Adipocyte (in vitro differentiated cells): ENCODE data around the gene AMN.

Experiments used
- DNase-seq: peaks from one replicate; pipeline ENCODE4 v3.0.0-alpha.2; 2015; ENCODE audit warnings: low read depth
- H3K27me3 ChIP-seq: replicated peaks from 2 replicates; pipeline ENCODE4 v1.7.0; 2013; ENCODE audit warnings: mild to moderate bottlenecking, low read length, moderate library complexity; ENCODE audit not compliant: control insufficient read depth, insufficient read depth
- H3K36me3 ChIP-seq: 2 replicates; pipeline ENCODE4 v1.7.0; 2013; ENCODE audit warnings: low read length, mild to moderate bottlenecking, moderate library complexity; ENCODE audit not compliant: control insufficient read depth, insufficient read depth, severe bottlenecking
- H3K4me1 ChIP-seq: 2 replicates; pipeline ENCODE4 v1.7.0; 2013; ENCODE audit warnings: mild to moderate bottlenecking, low read length, moderate library complexity; ENCODE audit not compliant: control insufficient read depth, insufficient read depth
- H3K4me3 ChIP-seq: 2 replicates; pipeline ENCODE4 v1.7.0; 2013; ENCODE audit warnings: mild to moderate bottlenecking, low read length, moderate library complexity
- H3K9ac ChIP-seq: 2 replicates; pipeline ENCODE4 v1.7.0; 2013; ENCODE audit warnings: mild to moderate bottlenecking, low read length, moderate library complexity
- H3K9me3 ChIP-seq: 2 replicates; pipeline ENCODE4 v1.7.0; 2013; ENCODE audit warnings: mild to moderate bottlenecking, low read length, moderate library complexity; ENCODE audit not compliant: control insufficient read depth

Gene AMN

DNA sequence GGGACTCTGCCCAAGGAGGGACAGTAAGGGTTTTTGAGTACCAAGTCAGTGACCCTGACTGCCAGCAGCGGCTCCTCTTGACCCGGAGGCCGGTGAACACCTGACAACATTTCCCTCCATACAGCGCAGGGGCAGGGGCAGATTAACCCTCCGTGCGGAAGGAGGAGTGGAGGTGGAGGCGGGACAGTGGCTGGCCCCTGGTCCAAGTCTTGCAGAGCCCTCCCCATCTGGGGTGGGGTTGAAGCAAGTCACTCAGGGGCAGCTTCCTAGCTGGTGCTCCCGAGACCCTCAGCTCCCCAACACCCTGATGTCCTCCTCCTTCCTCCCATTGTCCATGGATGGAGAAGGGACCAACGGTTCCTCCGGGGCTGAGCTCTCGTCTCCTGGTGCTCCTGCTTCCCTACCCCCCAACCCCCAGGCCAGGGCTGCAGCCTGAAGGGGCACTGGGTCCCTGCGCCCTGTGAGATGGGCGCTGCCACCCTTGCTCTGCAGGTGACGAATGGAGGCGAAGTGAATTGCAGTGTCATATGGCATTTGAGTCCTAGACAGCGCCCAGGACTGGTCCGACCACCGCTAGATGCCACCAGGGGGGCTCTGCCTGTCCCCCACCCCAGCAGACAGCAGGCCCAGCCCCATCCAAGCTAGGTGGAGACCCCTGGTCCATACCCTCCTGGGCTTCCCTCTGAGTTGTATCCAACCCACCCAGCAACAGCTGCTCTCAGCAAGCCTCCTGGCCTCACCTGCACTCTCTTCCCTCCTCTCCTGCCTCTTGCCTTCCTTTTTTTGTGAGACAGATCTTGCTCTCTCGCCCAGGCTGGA, 7.0 kb upstream of the AMN start:
- no peak overlapping the region for H3K9ac ChIP-seq
- H3K4me1 ChIP-seq: no peaks in the 10 kb centered on the region
- DNase-seq: no peak
- no peaks in the 10 kb centered on the region for H3K36me3 ChIP-seq
- H3K4me3 ChIP-seq: no peak overlapping the region
- H3K27me3 ChIP-seq: no peaks in the 10 kb centered on the region
- no peaks in the 10 kb centered on the region for H3K9me3 ChIP-seq

DNA sequence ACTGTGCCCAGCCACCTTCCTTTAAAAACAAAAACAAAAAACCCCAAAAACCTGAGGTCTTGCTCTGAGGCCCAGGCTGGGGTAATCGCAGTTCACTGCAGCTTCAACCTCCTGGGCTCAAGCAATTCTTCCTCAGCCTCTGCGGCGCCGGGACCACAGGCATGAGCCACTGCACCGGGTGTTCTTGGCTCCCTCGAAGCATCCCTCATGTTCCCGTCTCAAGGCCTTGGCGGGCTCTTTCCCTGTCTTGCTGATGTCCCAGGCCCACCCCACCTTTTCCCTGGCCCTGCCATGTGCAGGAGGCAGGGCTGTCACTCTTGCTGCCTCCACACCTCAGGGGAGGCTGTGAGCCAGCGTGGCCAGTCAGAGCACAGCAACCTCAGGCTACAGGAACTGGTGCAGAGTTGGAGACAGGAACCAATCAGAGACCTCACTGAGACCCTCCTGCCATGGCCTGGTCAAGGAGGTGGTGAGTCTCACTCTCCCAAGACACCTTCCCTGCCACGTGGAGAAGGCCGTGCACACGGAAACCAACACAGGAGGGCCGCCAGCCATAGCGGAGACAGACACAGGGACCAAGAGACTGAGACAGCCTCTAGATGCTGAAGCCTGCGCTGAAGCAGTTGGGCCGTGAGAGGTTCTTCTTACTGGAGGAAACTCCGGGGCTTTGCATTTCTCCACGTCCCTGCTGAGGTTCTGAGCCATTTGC, 6.0 kb upstream of the AMN start:
- Histone ChIP-seq H3K9ac (no peak overlapping the region), H3K9me3 (no peaks in the 10 kb centered on the region), H3K4me3 (no peak overlapping the region), H3K27me3 (no peaks in the 10 kb centered on the region), H3K4me1 (no peaks in the 10 kb centered on the region), H3K36me3 (no peaks in the 10 kb centered on the region)
- DNase-seq: no peak

DNA sequence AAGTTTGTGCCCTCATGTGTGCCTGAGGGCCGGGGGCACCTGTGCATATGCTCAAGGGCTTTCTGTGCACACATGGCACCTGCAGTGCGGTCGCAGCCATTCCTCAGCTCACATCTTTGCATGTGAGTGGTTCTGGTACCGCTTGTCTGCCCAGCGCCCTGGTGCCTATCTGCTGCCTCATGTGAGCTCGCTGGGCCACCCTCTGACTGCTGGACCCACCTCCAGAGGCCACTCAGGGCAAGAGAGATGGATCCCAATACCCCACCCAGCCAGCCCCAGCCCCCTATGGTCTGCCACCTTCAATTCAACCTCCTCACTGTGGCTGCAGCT, 5.4 kb upstream of the AMN start:
- no peak for DNase-seq
- H3K4me3 ChIP-seq: no peak overlapping the region
- H3K9me3 ChIP-seq: peaks cover under 1% of the 10 kb centered on the region
- no peaks in the 10 kb centered on the region for H3K36me3 ChIP-seq
- H3K27me3 ChIP-seq: no peaks in the 10 kb centered on the region
- no peak overlapping the region for H3K9ac ChIP-seq
- H3K4me1 ChIP-seq: no peaks in the 10 kb centered on the region

DNA sequence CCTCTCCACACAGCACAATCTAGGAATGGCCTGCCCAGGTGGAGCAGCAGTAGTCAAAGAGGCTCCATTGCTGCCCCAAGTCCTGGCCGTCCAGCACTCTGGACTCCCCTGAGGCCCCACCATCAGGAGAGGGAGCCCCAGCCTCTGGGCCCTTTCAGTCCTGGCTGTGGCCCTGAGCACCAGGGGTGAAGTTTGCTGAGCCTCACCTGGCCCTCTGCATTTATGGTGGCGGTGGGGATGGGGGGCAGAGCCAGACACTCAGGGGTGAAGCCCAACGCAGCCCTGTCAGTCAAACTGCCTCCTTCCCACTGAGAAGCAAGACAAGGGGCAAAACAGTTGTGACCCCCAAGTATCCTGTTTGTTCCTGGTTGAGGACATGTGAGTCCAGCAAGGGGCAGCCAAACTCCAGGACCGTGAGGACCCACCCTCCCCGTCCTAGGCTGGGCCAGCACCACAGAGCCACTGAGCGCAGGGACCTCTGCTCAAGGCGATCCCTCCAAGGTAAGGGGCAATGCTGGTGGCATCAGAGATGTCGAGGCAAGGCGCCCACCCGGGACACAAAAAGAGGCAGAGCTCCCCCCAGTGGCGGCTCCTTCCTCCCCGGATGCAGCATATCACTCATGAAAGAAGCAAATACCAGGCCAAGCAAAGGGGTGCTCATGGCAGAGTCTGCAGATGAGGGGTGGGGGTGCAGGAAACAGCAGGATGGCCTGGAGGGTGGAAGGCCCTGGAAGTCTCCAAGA, 4.8 kb upstream of the AMN start:
- peaks cover 2% of the 10 kb centered on the region for H3K9me3 ChIP-seq
- peak; percentile 74 for DNase-seq
- no peak overlapping the region for H3K9ac ChIP-seq
- peaks cover under 1% of the 10 kb centered on the region for H3K4me1 ChIP-seq
- no peak overlapping the region for H3K4me3 ChIP-seq
- H3K27me3 ChIP-seq: no peaks in the 10 kb centered on the region
- no peaks in the 10 kb centered on the region for H3K36me3 ChIP-seq

DNA sequence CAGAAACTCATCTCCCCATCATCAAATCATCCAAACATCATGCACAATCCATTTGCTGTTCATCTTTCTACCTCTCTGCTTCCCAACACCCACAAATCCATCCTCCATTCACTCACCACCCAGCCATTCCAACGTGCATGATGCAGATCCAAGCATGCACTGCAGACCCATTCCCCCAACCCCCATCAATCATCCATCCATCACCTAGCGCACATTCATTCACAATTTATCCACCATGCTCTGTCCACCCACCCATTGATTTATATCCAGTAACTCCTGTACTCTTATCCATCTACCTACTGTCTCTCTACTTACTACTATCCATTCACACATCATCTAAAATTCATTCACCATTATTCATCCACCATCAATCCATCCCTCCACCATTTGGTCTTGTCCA, 4.0 kb upstream of the AMN start:
- H3K4me1 ChIP-seq: peaks cover 2% of the 10 kb centered on the region
- no peak for DNase-seq
- peaks cover 2% of the 10 kb centered on the region for H3K9me3 ChIP-seq
- H3K9ac ChIP-seq: no peak overlapping the region
- no peaks in the 10 kb centered on the region for H3K36me3 ChIP-seq
- H3K4me3 ChIP-seq: no peak overlapping the region
- H3K27me3 ChIP-seq: peaks cover 7% of the 10 kb centered on the region

DNA sequence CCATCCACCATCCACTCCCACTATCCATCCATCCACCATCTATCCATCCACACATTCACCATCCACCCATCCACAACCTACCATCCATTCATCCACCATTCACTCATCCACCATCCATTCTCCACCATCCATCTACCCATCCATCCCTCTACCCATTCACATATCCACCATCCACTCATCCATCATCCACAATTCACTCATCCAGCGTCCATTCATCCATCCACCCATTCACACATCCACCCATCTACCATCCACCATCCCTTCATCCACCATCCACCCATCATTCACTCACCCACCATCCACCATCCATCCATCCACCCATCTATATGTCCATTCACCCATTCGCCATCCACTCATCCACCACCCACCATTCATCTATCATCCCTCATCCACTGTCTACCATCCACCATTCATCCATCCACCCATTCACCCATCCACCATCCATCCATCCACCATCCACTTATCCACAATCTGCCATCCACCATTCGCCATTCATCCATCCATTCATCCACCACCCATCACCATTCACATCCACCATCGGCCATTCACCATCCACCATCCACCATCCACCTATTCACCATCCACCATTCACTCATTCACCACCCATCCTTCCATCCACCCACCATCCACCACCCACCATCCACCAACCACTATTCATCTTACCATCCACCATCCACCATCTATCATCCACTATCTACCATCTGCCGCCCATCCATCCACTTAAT, 2.0 kb upstream of the AMN start:
- no peaks in the 10 kb centered on the region for H3K36me3 ChIP-seq
- peaks cover 2% of the 10 kb centered on the region for H3K4me1 ChIP-seq
- peaks cover 2% of the 10 kb centered on the region for H3K9me3 ChIP-seq
- no peak overlapping the region for H3K4me3 ChIP-seq
- peaks cover 19% of the 10 kb centered on the region for H3K27me3 ChIP-seq
- DNase-seq: no peak
- no peak overlapping the region for H3K9ac ChIP-seq

DNA sequence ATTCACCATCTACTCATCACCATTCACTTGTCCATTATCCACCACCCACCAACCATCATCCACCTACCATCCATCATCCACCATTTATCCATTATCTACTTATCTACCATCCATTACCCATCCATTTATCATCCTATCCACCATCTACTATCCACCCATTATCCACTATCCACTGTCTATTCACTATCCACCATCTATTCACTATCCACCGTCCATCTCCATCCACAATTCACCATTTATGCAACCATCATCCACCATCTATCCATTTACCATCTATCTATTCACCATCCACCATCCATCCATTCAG, 1.5 kb upstream of the AMN start:
- Histone ChIP-seq H3K27me3 (peaks cover 22% of the 10 kb centered on the region), H3K9ac (no peak overlapping the region), H3K4me1 (peaks cover 2% of the 10 kb centered on the region), H3K4me3 (no peak overlapping the region), H3K9me3 (peaks cover 2% of the 10 kb centered on the region), H3K36me3 (no peaks in the 10 kb centered on the region)
- no peak for DNase-seq

DNA sequence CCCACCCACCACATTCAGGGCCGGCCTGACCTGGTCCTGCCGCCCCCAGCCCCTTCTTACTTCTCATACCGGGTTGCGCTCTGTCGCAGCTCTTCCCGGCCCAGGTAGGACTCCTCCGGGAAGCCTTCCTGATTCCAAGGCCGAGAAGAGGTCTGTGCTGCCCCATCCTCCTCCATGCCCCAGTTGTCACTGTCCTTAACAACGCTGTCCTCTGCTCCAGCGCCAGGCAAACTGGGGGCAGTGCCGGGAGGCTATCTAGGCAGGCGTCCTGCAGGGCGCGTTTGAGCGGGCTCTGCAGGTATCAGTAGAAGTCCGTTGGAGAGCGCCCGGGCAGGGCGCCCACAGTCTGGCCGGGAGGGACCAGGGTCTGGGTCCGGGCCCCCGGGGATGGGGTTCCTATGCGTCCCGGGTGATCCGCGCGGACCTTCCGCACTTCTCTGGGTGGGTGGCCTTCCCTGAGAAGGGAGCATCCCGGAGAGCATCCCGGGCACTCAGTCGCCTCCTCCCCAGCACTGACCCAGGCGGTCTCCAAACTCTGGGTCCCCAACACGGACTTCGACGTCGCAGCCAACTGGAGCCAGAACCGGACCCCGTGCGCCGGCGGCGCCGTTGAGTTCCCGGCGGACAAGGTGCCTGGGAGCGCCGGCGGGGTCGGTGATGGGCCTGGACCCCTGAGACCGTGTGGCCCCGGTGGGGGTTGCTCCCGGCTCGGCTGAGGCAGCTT, 900 bp downstream of the AMN start:
- Histone ChIP-seq H3K4me1 (peaks cover 2% of the 10 kb centered on the region), H3K36me3 (no peaks in the 10 kb centered on the region), H3K27me3 (peaks cover 26% of the 10 kb centered on the region), H3K4me3 (peak overlapping the region; percentile 65), H3K9ac (no peak overlapping the region), H3K9me3 (peaks cover 2% of the 10 kb centered on the region)
- peak; percentile 13 for DNase-seq

DNA sequence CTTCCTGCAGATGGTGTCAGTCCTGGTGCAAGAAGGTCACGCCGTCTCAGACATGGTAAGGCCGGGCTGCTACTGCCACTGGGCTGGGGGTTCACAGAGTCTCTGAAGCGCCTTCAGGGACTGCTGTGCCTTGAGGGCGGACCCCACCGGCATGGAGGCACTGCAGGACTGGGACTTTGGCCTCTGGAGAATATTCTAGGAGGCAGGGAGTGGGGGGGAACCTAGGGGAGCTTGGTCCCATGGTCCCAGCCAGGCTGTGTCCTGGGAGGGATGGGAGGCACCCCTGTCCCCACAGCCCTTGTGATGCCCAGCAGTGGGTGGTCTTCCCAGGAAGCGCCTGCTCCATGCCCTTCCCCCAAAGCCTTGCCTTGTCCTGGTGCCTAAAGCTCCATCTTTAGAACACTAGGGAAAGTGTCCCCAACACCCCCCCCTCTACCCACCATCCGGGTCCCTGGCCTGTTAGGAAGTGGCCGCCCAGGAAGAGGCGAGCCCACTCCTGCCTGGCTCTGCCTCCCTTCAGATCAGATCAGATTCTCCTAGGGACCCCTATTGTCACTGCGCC, 1.5 kb downstream of the AMN start:
- H3K4me1 ChIP-seq: peaks cover 2% of the 10 kb centered on the region
- no peak for DNase-seq
- H3K27me3 ChIP-seq: peaks cover 26% of the 10 kb centered on the region
- no peak overlapping the region for H3K4me3 ChIP-seq
- H3K9ac ChIP-seq: no peak overlapping the region
- H3K9me3 ChIP-seq: peaks cover 2% of the 10 kb centered on the region
- H3K36me3 ChIP-seq: no peaks in the 10 kb centered on the region

DNA sequence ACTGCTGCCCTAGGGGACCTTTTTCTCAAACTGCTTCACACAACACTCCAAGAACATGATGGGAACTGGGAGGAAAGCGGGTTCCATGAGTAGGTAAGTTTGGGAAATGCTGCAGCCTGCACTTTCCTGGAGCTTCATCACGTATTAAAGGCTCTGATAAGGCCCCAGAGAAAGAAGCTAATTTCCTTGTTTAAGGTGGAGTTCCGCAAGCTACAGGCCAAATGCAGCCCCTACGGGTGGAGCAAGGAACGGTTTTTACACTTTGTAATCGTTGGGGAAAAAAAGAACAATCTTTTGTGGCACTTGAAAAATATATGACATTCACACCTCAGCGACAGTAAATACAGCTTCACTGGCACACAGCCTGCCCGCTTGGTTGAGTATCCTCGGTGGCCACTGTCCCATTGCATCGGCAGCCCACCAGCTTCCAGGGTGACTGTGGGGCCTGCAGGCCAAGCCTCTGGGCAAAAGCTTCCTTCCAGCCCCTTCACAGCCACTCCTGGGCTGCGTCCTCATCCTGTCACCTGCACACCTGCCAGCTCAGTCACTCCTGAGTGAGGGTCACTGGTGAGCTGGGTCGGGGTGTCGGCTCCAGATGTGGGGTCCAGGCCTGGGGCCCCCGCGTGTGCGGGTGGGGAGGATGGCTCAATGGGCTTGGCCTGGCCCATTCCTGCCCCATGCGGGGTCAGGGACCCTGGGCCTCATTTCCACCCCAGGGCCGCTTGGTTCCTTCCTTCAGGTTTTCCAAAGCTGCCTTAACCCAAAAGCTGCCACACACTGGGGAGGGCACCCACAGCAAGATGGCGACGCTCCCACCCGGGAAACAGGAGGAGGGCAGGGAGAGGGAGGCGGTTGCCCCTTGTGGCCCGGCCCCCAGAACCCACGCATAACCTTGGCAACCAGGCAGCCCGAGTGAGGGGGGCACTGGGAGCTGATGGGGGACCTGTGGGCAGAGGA, 2.4 kb downstream of the AMN start:
- Histone ChIP-seq H3K4me3 (no peak overlapping the region), H3K9ac (no peak overlapping the region), H3K9me3 (peaks cover 2% of the 10 kb centered on the region), H3K36me3 (no peaks in the 10 kb centered on the region), H3K27me3 (peaks cover 31% of the 10 kb centered on the region), H3K4me1 (peaks cover 5% of the 10 kb centered on the region)
- DNase-seq: no peak
